ENCODE results near the gene UBLCP1. TPM values are rescaled to one million over a fixed set of nuclear protein-coding genes. Genes with fewer than 3 reads are reported as not detected.

UBLCP1 gene
- total and polyA plus RNA-seq, 2 donors from 2014 or later = 17.1 to 25.1 TPM

DNA sequence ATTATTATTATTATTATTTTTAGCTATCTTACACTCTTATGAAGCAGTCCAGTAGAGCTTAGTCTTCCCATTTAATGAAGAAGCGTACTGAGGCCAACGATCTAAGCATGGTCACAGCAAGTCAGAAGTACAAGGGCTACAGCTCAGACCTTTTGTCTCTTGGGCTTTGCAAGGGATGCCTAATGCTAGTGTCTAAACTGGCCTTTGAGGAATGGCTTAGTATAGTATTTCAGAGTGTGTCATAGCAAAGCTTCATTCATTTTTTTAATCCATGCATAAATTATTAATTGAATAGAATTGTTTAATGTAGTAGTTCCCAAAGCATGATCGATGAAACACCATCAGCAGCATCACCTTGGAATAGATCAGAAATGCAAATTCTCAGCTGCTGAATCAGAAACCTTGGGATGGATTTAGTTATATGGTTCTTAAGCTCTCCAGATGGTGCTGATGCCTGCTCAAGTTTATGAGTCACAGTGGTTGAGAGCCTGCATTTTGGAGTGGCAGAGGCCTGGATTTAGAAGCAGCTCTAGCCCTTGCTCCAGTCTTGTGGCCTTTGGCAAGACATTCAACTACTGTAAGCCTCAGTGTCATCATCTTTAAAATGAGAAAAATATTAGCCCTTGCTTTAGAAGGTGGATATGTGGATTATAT lies 61.1 kb downstream of the UBLCP1 start:
- Histone ChIP-seq H3K4me3 (ENCODE audit: low read length in 3 of 3) (no peak overlapping the region), H3K36me3 (ENCODE audit: control insufficient read depth in 2 of 3, insufficient read depth in 3 of 3, low read length in 3 of 3) (no peaks in the 10 kb centered on the region), H3K27me3 (ENCODE audit: control insufficient read depth, insufficient read depth, low read length) (no peaks in the 10 kb centered on the region), H3K9ac (ENCODE audit: low read length in 3 of 3) (no peak overlapping the region), H3K9me3 (ENCODE audit: control insufficient read depth in 2 of 3, insufficient read depth in 1 of 3, low read length in 3 of 3) (no peaks in the 10 kb centered on the region), H3K4me1 (ENCODE audit: control insufficient read depth in 2 of 3, insufficient read depth in 2 of 3, low read depth in 1 of 3, low read length in 3 of 3) (no peaks in the 10 kb centered on the region), H3K27ac (ENCODE audit: low read depth in 2 of 2, low read length in 2 of 2) (no peak overlapping the region)
- TF ChIP-seq, protein P1, sequence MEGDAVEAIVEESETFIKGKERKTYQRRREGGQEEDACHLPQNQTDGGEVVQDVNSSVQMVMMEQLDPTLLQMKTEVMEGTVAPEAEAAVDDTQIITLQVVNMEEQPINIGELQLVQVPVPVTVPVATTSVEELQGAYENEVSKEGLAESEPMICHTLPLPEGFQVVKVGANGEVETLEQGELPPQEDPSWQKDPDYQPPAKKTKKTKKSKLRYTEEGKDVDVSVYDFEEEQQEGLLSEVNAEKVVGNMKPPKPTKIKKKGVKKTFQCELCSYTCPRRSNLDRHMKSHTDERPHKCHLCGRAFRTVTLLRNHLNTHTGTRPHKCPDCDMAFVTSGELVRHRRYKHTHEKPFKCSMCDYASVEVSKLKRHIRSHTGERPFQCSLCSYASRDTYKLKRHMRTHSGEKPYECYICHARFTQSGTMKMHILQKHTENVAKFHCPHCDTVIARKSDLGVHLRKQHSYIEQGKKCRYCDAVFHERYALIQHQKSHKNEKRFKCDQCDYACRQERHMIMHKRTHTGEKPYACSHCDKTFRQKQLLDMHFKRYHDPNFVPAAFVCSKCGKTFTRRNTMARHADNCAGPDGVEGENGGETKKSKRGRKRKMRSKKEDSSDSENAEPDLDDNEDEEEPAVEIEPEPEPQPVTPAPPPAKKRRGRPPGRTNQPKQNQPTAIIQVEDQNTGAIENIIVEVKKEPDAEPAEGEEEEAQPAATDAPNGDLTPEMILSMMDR (IDR thresholded peaks at IDR 0.05; ENCODE audit: borderline replicate concordance, extremely low read depth, insufficient read depth) = no peak
- DNase-seq (no peak), FAIRE-seq (no peak)
- intact Hi-C loops (cut with DNase I) = no loop called here

GRCh38 chr5:159324986-159325385 lies 61.9 kb downstream of the UBLCP1 start:
- Histone ChIP-seq H3K9me3 (ENCODE audit: control insufficient read depth in 2 of 3, insufficient read depth in 1 of 3, low read length in 3 of 3) (no peaks in the 10 kb centered on the region), H3K36me3 (ENCODE audit: control insufficient read depth in 2 of 3, insufficient read depth in 3 of 3, low read length in 3 of 3) (no peaks in the 10 kb centered on the region), H3K4me3 (ENCODE audit: low read length in 3 of 3) (no peak overlapping the region), H3K27ac (ENCODE audit: low read depth in 2 of 2, low read length in 2 of 2) (no peak overlapping the region), H3K27me3 (ENCODE audit: control insufficient read depth, insufficient read depth, low read length) (no peaks in the 10 kb centered on the region), H3K9ac (ENCODE audit: low read length in 3 of 3) (no peak overlapping the region), H3K4me1 (ENCODE audit: control insufficient read depth in 2 of 3, insufficient read depth in 2 of 3, low read depth in 1 of 3, low read length in 3 of 3) (no peaks in the 10 kb centered on the region)
- FAIRE-seq (no peak), DNase-seq (no peak)
- TF ChIP-seq, protein P1 (IDR thresholded peaks at IDR 0.05; ENCODE audit: borderline replicate concordance, extremely low read depth, insufficient read depth) = no peak
- intact Hi-C loops (cut with DNase I) = no loop called here

DNA sequence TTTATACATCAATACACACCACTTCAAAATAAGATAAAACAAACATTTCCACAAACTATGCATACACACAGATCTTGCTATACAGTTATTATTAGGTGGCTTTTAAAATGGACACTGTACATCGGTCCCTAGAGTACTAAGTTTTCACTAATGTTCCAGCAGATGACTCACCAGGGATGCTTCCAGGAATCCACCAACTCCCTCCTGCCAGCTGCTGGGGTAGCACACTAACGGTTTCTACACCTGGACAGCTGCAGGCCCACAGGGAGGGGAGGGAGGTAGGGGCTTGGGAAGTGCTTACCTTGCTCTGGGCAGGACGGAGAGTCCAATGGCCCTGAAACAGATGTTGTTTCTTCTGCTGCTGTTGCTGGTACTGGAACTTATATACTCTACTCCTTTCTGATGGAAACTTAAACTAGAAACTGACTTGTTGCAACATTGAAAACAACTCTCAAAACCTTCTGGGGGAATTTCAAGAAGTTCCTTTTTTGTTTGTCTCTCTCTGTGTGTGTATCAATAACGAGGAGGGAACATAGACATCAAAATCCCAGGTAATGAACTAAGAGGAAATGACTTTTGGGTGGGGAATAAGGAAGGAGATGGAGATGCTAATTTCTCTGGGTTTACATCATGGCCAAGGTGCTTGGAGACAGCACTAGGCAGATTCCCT lies 67.2 kb downstream of the UBLCP1 start, which contains the start of gene IL12B:
TSS of gene IL12B (minus strand) at position 357 of the 670 bp plus-strand sequence. CDS start 3,705 bp downstream, outside the sequence.
- Histone ChIP-seq H3K27me3 (ENCODE audit: control insufficient read depth, insufficient read depth, low read length) (no peaks in the 10 kb centered on the region), H3K36me3 (ENCODE audit: control insufficient read depth in 2 of 3, insufficient read depth in 3 of 3, low read length in 3 of 3) (no peaks in the 10 kb centered on the region), H3K27ac (ENCODE audit: low read depth in 2 of 2, low read length in 2 of 2) (no peak within 1 kb of the TSS), H3K4me1 (ENCODE audit: control insufficient read depth in 2 of 3, insufficient read depth in 2 of 3, low read depth in 1 of 3, low read length in 3 of 3) (peaks cover 0 to 6% (median 0%) of the 10 kb centered on the region in 3 donors), H3K9me3 (ENCODE audit: control insufficient read depth in 2 of 3, insufficient read depth in 1 of 3, low read length in 3 of 3) (no peaks in the 10 kb centered on the region), H3K9ac (ENCODE audit: low read length in 3 of 3) (no peak within 1 kb of the TSS), H3K4me3 (ENCODE audit: low read length in 3 of 3) (peak within 1 kb of the TSS in 1 of 3 donors; percentile 31)
- FAIRE-seq (no peak), DNase-seq (no peak)
- intact Hi-C loops (cut with DNase I) = no loop called here
- TF ChIP-seq, protein P1 (IDR thresholded peaks at IDR 0.05; ENCODE audit: borderline replicate concordance, extremely low read depth, insufficient read depth) = no peak
